Uterus (tissue), 4 donors: ENCODE data around the gene MIER3. TPM values are rescaled to one million over a fixed set of nuclear protein-coding genes. Genes with fewer than 3 reads are reported as not detected.

Experiments
- DNase-seq, 2 donors: peaks; one replicate each; pipeline ENCODE4 v3.0.0-alpha.2; 2019 to 2020
- H3K27ac ChIP-seq, 2 donors: fragments of 200-600 bp; sonication (generic); 1 replicate in 1 of 2; 2 replicates in 1 of 2; pipeline ENCODE4 v1.5.1; 2016 to 2018
- H3K27me3 ChIP-seq, 2 donors: fragments of 200-600 bp; sonication (generic); one replicate each; pipeline ENCODE4 v1.5.1; 2018 to 2019; ENCODE audit warnings: control low read depth in 1 of 2
- H3K36me3 ChIP-seq, 2 donors: fragments of 200-600 bp; sonication (generic); one replicate each; pipeline ENCODE4 v1.5.1; 2019; ENCODE audit warnings: control low read depth in 1 of 2
- H3K4me1 ChIP-seq, 2 donors: fragments of 200-600 bp; sonication (generic); one replicate each; pipeline ENCODE4 v1.5.1; 2018 to 2019; ENCODE audit warnings: control low read depth in 1 of 2
- H3K4me3 ChIP-seq, 2 donors: fragments of 200-600 bp; sonication (generic); 1 replicate in 1 of 2; 2 replicates in 1 of 2; pipeline ENCODE4 v1.5.1; 2018 to 2019; ENCODE audit warnings: mild to moderate bottlenecking in 1 of 2
- H3K9me3 ChIP-seq, 2 donors: fragments of 200-600 bp; sonication (generic); one replicate each; pipeline ENCODE4 v1.5.1; 2019; ENCODE audit warnings: control low read depth in 1 of 2
- POLR2A ChIP-seq, 2 donors: fragments of 450-650 bp; IDR thresholded peaks; one replicate each; pipeline ENCODE4 v1.6.1; 2016; ENCODE audit warnings: antibody characterized with exemption in 2 of 2, mild to moderate bottlenecking in 1 of 2, moderate library complexity in 1 of 2
- intact Hi-C: fragments of 100-400 bp; cut with DNase I; formaldehyde crosslinking; loops from one replicate; pipeline ENCODE4 v1.15.1; 2023; ENCODE audit warnings: low total_unique reads
- total RNA-seq, 4 donors: library from RNA; depleted of rRNA in 3 of 4; stranded (reverse); fragments of >200 nt in 3 of 4; gene quantifications; one replicate each; pipeline versions ENCODE4 v1.1.0 to v1.2.4, GENCODE V29; 2014 to 2023
- TF ChIP-seq, protein P1 (sequence below), 4 experiments: fragments of 200-600 bp in 2 of 4; fragments of 450-650 bp in 2 of 4; sonication (generic) in 2 of 4; IDR thresholded peaks; one replicate each; pipeline ENCODE4 v1.5.1; 2016 to 2019; ENCODE audit warnings: antibody characterized with exemption in 4 of 4, mild to moderate bottlenecking in 2 of 4, moderate library complexity in 1 of 4
- donor health status: DM: yes; HTN: yes; CAD: no.

Gene MIER3
- total RNA-seq, 4 donors from 2014 or later, result 15.6 to 94.6 (median 29.7) TPM

DNA sequence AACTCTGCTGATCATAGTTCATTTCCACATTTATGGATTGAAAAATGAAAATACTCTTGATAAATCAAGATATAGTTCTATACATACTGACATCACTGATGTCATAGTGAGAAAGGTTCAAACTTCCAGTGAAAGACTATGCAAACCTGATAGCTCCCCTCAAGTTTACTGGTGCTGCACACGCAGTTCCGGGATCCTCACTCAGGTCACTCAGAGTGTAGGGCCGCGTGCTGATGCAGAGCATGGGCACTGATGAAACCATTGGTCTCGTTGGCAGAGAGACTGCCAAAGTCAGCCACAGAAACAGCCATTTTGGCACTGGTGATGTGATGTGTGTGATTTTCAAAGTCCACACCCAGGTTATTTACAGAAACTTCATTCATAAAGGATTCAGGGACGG lies 29.0 kb downstream of the MIER3 start:
- DNase-seq, result no peak
- Histone ChIP-seq H3K36me3 (no peaks in the 10 kb centered on the region), H3K27me3 (no peaks in the 10 kb centered on the region), H3K9me3 (no peaks in the 10 kb centered on the region), H3K4me3 (no peak overlapping the region), H3K27ac (no peak overlapping the region), H3K4me1 (no peaks in the 10 kb centered on the region)
- intact Hi-C loops, result no loop called here
- TF ChIP-seq, protein P1, sequence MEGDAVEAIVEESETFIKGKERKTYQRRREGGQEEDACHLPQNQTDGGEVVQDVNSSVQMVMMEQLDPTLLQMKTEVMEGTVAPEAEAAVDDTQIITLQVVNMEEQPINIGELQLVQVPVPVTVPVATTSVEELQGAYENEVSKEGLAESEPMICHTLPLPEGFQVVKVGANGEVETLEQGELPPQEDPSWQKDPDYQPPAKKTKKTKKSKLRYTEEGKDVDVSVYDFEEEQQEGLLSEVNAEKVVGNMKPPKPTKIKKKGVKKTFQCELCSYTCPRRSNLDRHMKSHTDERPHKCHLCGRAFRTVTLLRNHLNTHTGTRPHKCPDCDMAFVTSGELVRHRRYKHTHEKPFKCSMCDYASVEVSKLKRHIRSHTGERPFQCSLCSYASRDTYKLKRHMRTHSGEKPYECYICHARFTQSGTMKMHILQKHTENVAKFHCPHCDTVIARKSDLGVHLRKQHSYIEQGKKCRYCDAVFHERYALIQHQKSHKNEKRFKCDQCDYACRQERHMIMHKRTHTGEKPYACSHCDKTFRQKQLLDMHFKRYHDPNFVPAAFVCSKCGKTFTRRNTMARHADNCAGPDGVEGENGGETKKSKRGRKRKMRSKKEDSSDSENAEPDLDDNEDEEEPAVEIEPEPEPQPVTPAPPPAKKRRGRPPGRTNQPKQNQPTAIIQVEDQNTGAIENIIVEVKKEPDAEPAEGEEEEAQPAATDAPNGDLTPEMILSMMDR (IDR thresholded peaks at IDR 0.05), result no peak
- no peak for TF ChIP-seq POLR2A (IDR thresholded peaks at IDR 0.05)

DNA sequence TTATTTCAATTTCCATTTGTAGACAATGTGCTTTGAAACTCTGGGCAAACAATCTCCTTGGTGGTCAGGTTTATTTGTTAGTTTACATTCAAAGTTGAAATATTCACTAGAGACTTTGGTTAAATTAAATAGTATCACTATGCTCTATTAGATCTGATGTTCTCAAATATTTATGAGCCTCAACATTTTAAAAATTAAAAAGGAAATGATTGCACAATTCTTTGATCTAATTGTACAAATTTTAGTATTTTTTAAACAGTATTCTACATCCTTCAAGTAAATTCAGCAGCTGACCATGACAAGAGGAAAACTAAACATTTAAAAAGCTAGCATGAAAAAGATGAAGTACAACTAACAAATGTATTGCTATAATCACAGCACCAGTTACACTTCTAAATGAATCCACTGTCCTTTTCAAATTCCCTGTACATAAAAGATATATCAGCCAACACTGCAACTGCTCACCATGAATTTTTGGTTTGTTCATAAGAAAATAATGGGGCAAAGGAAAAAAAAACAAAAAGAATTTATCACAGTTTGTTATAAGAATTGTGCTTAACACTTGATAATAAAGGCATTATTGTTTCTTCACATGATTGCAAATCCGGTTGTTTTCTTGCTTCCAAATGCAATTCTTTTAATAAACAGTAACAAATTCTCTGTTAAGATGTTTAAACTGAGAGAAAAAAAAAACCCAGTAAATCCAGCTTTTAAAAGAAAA lies 31.8 kb downstream of the MIER3 start:
- TF ChIP-seq POLR2A (IDR thresholded peaks at IDR 0.05), result no peak
- TF ChIP-seq, protein P1 (IDR thresholded peaks at IDR 0.05), result no peak
- H3K4me1 ChIP-seq, result no peaks in the 10 kb centered on the region
- intact Hi-C loops, result no loop called here
- no peaks in the 10 kb centered on the region for H3K27me3 ChIP-seq
- H3K9me3 ChIP-seq, result no peaks in the 10 kb centered on the region
- H3K4me3 ChIP-seq, result no peak overlapping the region
- no peaks in the 10 kb centered on the region for H3K36me3 ChIP-seq
- no peak overlapping the region for H3K27ac ChIP-seq
- DNase-seq, result no peak

DNA sequence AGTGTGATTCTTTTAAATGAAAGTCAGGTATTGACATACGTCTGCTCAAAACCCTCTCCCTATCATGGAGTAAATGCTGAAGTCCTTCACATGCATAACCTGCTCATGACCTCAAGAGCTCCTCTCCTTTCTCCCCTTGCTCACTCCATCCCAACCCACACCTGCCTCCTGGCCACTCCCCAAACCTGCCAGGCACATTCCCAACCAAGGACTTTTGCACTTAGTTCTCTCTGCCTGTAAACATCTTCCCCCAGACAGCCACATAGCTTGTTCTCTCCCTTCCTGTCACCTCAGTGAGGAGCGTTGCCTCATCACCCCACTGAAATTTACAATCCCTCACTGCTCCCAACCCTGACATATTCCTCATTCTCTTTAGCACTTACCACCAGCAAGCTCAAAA lies 33.9 kb downstream of the MIER3 start:
- no peaks in the 10 kb centered on the region for H3K9me3 ChIP-seq
- TF ChIP-seq POLR2A (IDR thresholded peaks at IDR 0.05), result no peak
- TF ChIP-seq, protein P1 (IDR thresholded peaks at IDR 0.05), result no peak
- intact Hi-C loops, result no loop called here

DNA sequence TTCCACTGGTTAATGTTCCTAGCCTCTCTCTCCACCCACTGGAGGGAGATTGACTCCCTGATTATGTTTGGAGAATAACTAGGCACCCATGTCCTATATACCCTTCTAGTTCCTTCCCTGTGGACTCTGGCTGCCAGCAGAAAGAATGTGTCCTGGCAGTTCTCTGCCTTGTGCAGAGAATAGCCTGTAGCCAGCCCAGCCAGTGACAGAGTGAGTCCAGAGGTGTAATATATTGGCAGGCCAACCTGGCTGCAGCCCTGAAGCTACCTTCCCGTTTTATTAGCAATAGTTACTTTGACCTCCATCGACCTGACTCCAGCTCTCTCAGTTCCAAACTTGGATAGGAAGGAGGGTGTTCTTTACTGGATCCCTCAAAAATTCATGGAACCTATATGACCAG lies 34.4 kb downstream of the MIER3 start:
- no peaks in the 10 kb centered on the region for H3K9me3 ChIP-seq
- DNase-seq, result no peak
- H3K27ac ChIP-seq, result no peak overlapping the region
- intact Hi-C loops, result no loop called here
- H3K27me3 ChIP-seq, result no peaks in the 10 kb centered on the region
- TF ChIP-seq, protein P1 (IDR thresholded peaks at IDR 0.05), result no peak
- no peak for TF ChIP-seq POLR2A (IDR thresholded peaks at IDR 0.05)
- no peak overlapping the region for H3K4me3 ChIP-seq
- H3K4me1 ChIP-seq, result no peaks in the 10 kb centered on the region
- H3K36me3 ChIP-seq, result no peaks in the 10 kb centered on the region

More for the DNA sequence above, 33.9 kb downstream of the MIER3 start:
- no peak overlapping the region for H3K27ac ChIP-seq
- H3K4me1 ChIP-seq, result no peaks in the 10 kb centered on the region
- DNase-seq, result no peak
- H3K27me3 ChIP-seq, result no peaks in the 10 kb centered on the region
- H3K36me3 ChIP-seq, result no peaks in the 10 kb centered on the region
- H3K4me3 ChIP-seq, result no peak overlapping the region

DNA sequence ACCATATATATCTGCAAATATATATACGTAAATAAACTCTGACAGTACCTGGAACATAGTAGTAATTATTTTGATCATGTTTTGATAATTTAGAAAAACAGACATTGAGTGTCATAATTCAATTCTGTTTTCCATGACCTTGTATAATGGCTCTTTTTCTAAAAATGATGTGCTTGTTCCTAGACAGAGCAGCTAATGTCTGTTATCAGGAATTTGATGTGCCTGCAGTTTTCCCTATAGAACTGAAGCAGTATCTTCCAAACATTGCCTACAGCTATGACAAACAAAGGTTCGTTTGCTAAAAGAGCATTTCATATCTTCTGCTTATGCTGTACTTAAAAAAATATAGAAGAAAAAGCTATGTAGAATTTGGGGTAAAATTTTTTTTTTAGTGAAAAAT lies 37.2 kb downstream of the MIER3 start:
- Histone ChIP-seq H3K36me3 (no peaks in the 10 kb centered on the region), H3K4me3 (no peak overlapping the region), H3K27me3 (no peaks in the 10 kb centered on the region), H3K27ac (no peak overlapping the region), H3K9me3 (no peaks in the 10 kb centered on the region), H3K4me1 (no peaks in the 10 kb centered on the region)
- intact Hi-C loops, result no loop called here
- TF ChIP-seq, protein P1 (IDR thresholded peaks at IDR 0.05), result no peak
- TF ChIP-seq POLR2A (IDR thresholded peaks at IDR 0.05), result no peak
- no peak for DNase-seq
